WERI-Rb-1 (cell line): ENCODE data around the gene SLC38A1.

Source experiments
- DNase-seq: peaks from one replicate; pipeline ENCODE4 v3.0.0-alpha.2; 2020
- H3K27ac ChIP-seq: fragments of 250-450 bp; sonication (Bioruptor Pico); 2 replicates; pipeline ENCODE4 v1.5.1; 2020; ENCODE audit warnings: mild to moderate bottlenecking, moderate library complexity
- H3K27me3 ChIP-seq: fragments of 250-450 bp; sonication (Bioruptor Pico); 2 replicates; pipeline ENCODE4 v1.5.1; 2021; ENCODE audit warnings: mild to moderate bottlenecking, low read depth, moderate library complexity; ENCODE audit not compliant: insufficient read depth, severe bottlenecking
- H3K36me3 ChIP-seq: fragments of 250-450 bp; sonication (Bioruptor Pico); 2 replicates; pipeline ENCODE4 v1.5.1; 2020; ENCODE audit warnings: mild to moderate bottlenecking, moderate library complexity
- H3K4me3 ChIP-seq: 2 replicates; pipeline ENCODE4 v1.5.1; 2011; ENCODE audit warnings: low read depth, mild to moderate bottlenecking, control low read depth, low read length
- H3K9me3 ChIP-seq: fragments of 250-450 bp; sonication (Bioruptor Pico); 2 replicates; pipeline ENCODE4 v1.5.1; 2021; ENCODE audit warnings: mild to moderate bottlenecking, moderate library complexity; ENCODE audit not compliant: severe bottlenecking
- CTCF ChIP-seq: IDR thresholded peaks from 2 replicates; pipeline ENCODE4 v1.5.1; 2011; ENCODE audit warnings: low read depth, mild to moderate bottlenecking, control low read depth, inconsistent platforms, low read length

The SLC38A1 gene

DNA sequence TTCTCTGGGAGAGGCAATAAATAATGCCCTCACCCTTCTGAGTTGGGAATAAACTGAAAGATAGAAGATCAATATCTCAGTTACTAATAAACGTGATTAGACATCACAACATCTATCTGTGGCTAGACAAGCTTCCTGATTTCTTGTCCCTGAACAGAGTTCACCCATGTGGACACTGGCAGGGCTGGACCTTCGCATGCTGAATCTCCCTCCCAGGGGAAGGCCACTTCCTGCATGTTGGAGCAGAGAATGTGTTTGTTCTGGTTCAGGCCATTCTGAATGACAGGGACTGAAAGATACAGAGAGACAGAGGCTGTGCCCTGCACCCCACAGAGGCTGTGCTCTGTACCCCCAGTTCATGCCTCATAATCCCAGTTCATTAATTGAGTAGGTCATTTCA lies 132.6 kb downstream of the SLC38A1 start:
- no peak for TF ChIP-seq CTCF

GRCh38 chr12:46135750-46136149 lies 133.1 kb downstream of the SLC38A1 start:
- DNase-seq = no peak
- TF ChIP-seq CTCF = no peak
- H3K27ac ChIP-seq = no peak overlapping the region
- no peaks in the 10 kb centered on the region for H3K36me3 ChIP-seq
- no peak overlapping the region for H3K4me3 ChIP-seq
- H3K27me3 ChIP-seq = no peaks in the 10 kb centered on the region
- H3K9me3 ChIP-seq = no peaks in the 10 kb centered on the region

More for the DNA sequence above, 132.6 kb downstream of the SLC38A1 start:
- no peaks in the 10 kb centered on the region for H3K36me3 ChIP-seq
- no peaks in the 10 kb centered on the region for H3K9me3 ChIP-seq
- no peak overlapping the region for H3K27ac ChIP-seq
- H3K4me3 ChIP-seq = no peak overlapping the region
- H3K27me3 ChIP-seq = no peaks in the 10 kb centered on the region
- DNase-seq = no peak

DNA sequence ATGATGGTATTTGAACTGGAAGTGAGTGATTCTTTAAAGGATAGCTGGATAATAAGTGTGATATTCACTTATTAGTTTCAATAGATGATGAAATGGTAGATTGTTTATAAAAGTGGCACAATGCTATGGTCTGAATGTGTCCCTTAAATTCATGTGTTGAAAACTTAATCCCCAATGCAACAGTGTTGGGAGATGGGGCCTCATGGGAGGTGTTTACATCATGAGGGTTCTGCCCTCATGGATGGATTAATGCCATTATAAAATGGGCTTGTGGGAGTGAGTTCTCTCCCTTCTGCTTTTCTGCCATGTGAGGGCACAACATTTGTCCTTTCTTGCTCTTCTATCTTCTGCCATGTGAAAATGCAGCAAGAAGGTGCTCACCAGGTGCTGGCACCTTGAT lies 134.0 kb downstream of the SLC38A1 start:
- TF ChIP-seq CTCF = no peak
- DNase-seq = no peak
- H3K4me3 ChIP-seq = no peak overlapping the region
- H3K9me3 ChIP-seq = no peaks in the 10 kb centered on the region
- H3K27me3 ChIP-seq = no peaks in the 10 kb centered on the region
- no peaks in the 10 kb centered on the region for H3K36me3 ChIP-seq
- H3K27ac ChIP-seq = no peak overlapping the region

GRCh38 chr12:46134205-46134811 lies 134.5 kb downstream of the SLC38A1 start:
- Histone ChIP-seq H3K4me3 (no peak overlapping the region), H3K9me3 (no peaks in the 10 kb centered on the region), H3K36me3 (no peaks in the 10 kb centered on the region), H3K27ac (no peak overlapping the region), H3K27me3 (no peaks in the 10 kb centered on the region)
- TF ChIP-seq CTCF = no peak
- no peak for DNase-seq

DNA sequence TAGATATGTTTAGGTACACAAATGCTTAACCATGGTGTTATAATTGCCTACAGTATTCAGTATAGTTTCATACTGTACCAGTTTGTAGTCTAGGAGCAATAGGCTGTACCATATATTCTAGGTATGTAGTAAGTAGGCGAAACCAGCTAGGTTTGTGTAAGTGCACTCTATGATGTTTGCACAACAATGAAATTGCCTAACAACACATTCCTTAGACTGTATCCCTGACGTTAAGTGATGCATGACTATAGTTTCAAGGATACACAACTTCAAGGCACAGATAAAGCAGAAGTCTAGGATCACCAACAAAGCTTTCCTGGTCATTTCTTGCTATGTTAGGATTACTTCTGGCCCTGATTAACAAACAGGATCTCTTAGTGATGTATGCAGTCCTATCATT lies 135.1 kb downstream of the SLC38A1 start:
- DNase-seq = no peak

More for the DNA sequence above, 135.1 kb downstream of the SLC38A1 start:
- Histone ChIP-seq H3K27me3 (no peaks in the 10 kb centered on the region), H3K36me3 (no peaks in the 10 kb centered on the region), H3K4me3 (no peak overlapping the region), H3K27ac (no peak overlapping the region), H3K9me3 (no peaks in the 10 kb centered on the region)
- no peak for TF ChIP-seq CTCF
